Natural killer cell (primary cell): ENCODE measurements around the gene ZNF678. TPM values are rescaled to one million over a fixed set of nuclear protein-coding genes. Genes with fewer than 3 reads are reported as not detected.
"Not testable (repeated sequence)": the region's sequence is repeated elsewhere in the genome, so short reads cannot be mapped to it uniquely, and the experiment has no call there.

Experiments used
- ATAC-seq, 3 donors: fragments of 150-1000 bp in 2 of 3; fragments of 200-7000 bp in 1 of 3; cut with Tn5 transposase; 1 replicate in 1 of 3; 2 replicates in 2 of 3; pipeline ENCODE4 v1.10.0; 2021; ENCODE audit warnings: mild to moderate bottlenecking in 2 of 3, moderate library complexity in 2 of 3
- DNase-seq, 2 donors: peaks; one replicate each; pipeline versions ENCODE4 v3.0.0 to v3.0.0-alpha.2; 2013 to 2021; ENCODE audit warnings: mixed read lengths in 1 of 2
- H3K27ac ChIP-seq: one replicate; pipeline ENCODE4 v1.5.1; 2013; ENCODE audit warnings: mild to moderate bottlenecking, low read length
- H3K27me3 ChIP-seq: one replicate; pipeline ENCODE4 v1.6.1; 2013; ENCODE audit warnings: low read length; ENCODE audit not compliant: control insufficient read depth, insufficient read depth
- H3K36me3 ChIP-seq: one replicate; pipeline ENCODE4 v1.6.1; 2013; ENCODE audit warnings: low read length; ENCODE audit not compliant: control insufficient read depth, insufficient read depth
- H3K4me1 ChIP-seq: one replicate; pipeline ENCODE4 v1.6.1; 2013; ENCODE audit warnings: low read length; ENCODE audit not compliant: control insufficient read depth, insufficient read depth
- H3K4me3 ChIP-seq: one replicate; pipeline ENCODE4 v1.5.1; 2013; ENCODE audit warnings: low read length
- H3K9me3 ChIP-seq: one replicate; pipeline ENCODE4 v1.6.1; 2013; ENCODE audit warnings: low read length; ENCODE audit not compliant: control insufficient read depth, insufficient read depth
- H3K27ac Mint-ChIP-seq, 2 donors: one replicate each; pipeline ENCODE4 v1.8.0; 2022; ENCODE audit warnings: mild to moderate bottlenecking in 2 of 2, mixed read lengths in 2 of 2, moderate library complexity in 1 of 2
- H3K27me3 Mint-ChIP-seq, 2 donors: one replicate each; pipeline ENCODE4 v1.8.0; 2022; ENCODE audit warnings: low read depth in 2 of 2, mixed read lengths in 2 of 2
- H3K36me3 Mint-ChIP-seq: one replicate; pipeline ENCODE4 v1.8.0; 2022; ENCODE audit warnings: mixed read lengths
- H3K4me1 Mint-ChIP-seq, 2 donors: one replicate each; pipeline ENCODE4 v1.8.0; 2022; ENCODE audit warnings: mixed read lengths in 2 of 2
- H3K4me3 Mint-ChIP-seq: one replicate; pipeline ENCODE4 v1.8.0; 2022; ENCODE audit warnings: mild to moderate bottlenecking, moderate library complexity, mixed read lengths
- H3K9me3 Mint-ChIP-seq, 2 donors: one replicate each; pipeline ENCODE4 v1.8.0; 2022; ENCODE audit warnings: mixed read lengths in 2 of 2
- CTCF ChIP-seq: fragments of 200-600 bp; IDR thresholded peaks from one replicate; pipeline ENCODE4 v1.8.0; 2022; ENCODE audit warnings: antibody characterized with exemption
- WGBS: methylation state at CpG from one replicate; pipeline ENCODE4 v1.1.7; 2013; ENCODE audit warnings: missing lambda C conversion rate; ENCODE audit not compliant: insufficient coverage; 5-methylcytosine and 5-hydroxymethylcytosine counted together
- intact Hi-C: fragments of 100-400 bp; cut with micrococcal nuclease; formaldehyde crosslinking; loops from one replicate; pipeline ENCODE4 v1.14.2; 2022
- total RNA-seq, 4 donors: library from RNA; stranded (reverse); fragments of 120-200 nt in 1 of 4; gene quantifications; one replicate each; pipeline versions ENCODE4 v1.2.3 to v1.2.4, GENCODE V29; 2013 to 2022

The ZNF678 gene
- total RNA-seq, 3 donors from 2014 or later (not counting 1 experiment from before 2014, with no cell fraction given): 9.7 to 14.0 (median 10.7) TPM

GRCh38 chr1:227548119-227548397, 15.3 kb upstream of the ZNF678 start:
- H3K27ac Mint-ChIP-seq: no peak overlapping the region
- intact Hi-C loops: no loop called here
- no peak for TF ChIP-seq CTCF
- H3K27me3 ChIP-seq: no peaks in the 10 kb centered on the region
- H3K4me1 ChIP-seq: peaks cover 4% of the 10 kb centered on the region
- DNase-seq: no peak
- H3K9me3 ChIP-seq: no peaks in the 10 kb centered on the region
- peaks cover 15 to 22% of the 10 kb centered on the region in 2 donors for H3K27me3 Mint-ChIP-seq
- no peak overlapping the region for H3K4me3 Mint-ChIP-seq
- peaks cover 14% of the 10 kb centered on the region for H3K36me3 Mint-ChIP-seq
- no peak overlapping the region for H3K27ac ChIP-seq
- H3K9me3 Mint-ChIP-seq: peaks cover 9 to 10% of the 10 kb centered on the region in 2 donors
- H3K4me1 Mint-ChIP-seq: peaks cover 0 to 3% of the 10 kb centered on the region in 2 donors
- ATAC-seq: peak in 1 of 3 donors; percentile 35
- no peak overlapping the region for H3K4me3 ChIP-seq
- no peaks in the 10 kb centered on the region for H3K36me3 ChIP-seq

GRCh38 chr1:227548448-227548847, 14.9 kb upstream of the ZNF678 start:
- TF ChIP-seq CTCF: no peak
- Histone ChIP-seq H3K9me3 (no peaks in the 10 kb centered on the region), H3K4me3 (no peak overlapping the region), H3K27ac (no peak overlapping the region), H3K4me1 (peaks cover under 1% of the 10 kb centered on the region), H3K36me3 (no peaks in the 10 kb centered on the region), H3K27me3 (no peaks in the 10 kb centered on the region)
- ATAC-seq: no peak
- no peak for DNase-seq
- Mint-ChIP-seq H3K27me3 (peaks cover 16 to 22% of the 10 kb centered on the region in 2 donors), H3K9me3 (peaks cover 9 to 10% of the 10 kb centered on the region in 2 donors), H3K4me1 (no peaks in the 10 kb centered on the region), H3K27ac (no peak overlapping the region), H3K4me3 (no peak overlapping the region), H3K36me3 (peaks cover 14% of the 10 kb centered on the region)
- intact Hi-C loops: no loop called here
- 33% methylated on average over 2 of the region's 3 CpGs for whole genome bisulfite sequencing

- WGBS: 83% methylated on average over 2 of the region's 2 CpGs
- peaks cover 16 to 27% of the 10 kb centered on the region in 2 donors for H3K27me3 Mint-ChIP-seq
- H3K27ac ChIP-seq: no peak overlapping the region
- intact Hi-C loops: no loop called here
- peaks cover 9 to 10% of the 10 kb centered on the region in 2 donors for H3K9me3 Mint-ChIP-seq
- no peak for DNase-seq
- no peak overlapping the region for H3K4me3 Mint-ChIP-seq
- H3K27ac Mint-ChIP-seq: no peak overlapping the region
- peaks cover 14% of the 10 kb centered on the region for H3K36me3 Mint-ChIP-seq
- no peak for ATAC-seq
- TF ChIP-seq CTCF: no peak
- H3K4me1 ChIP-seq: no peaks in the 10 kb centered on the region
- H3K9me3 ChIP-seq: no peaks in the 10 kb centered on the region
- no peaks in the 10 kb centered on the region for H3K27me3 ChIP-seq
- no peaks in the 10 kb centered on the region for H3K36me3 ChIP-seq
- H3K4me1 Mint-ChIP-seq: no peaks in the 10 kb centered on the region
- no peak overlapping the region for H3K4me3 ChIP-seq
Measured at GRCh38 chr1:227549892-227550291, 13.5 kb upstream of the ZNF678 start.

GRCh38 chr1:227551881-227552280, 11.5 kb upstream of the ZNF678 start:
- ATAC-seq, H3K27ac Mint-ChIP-seq, H3K4me3 Mint-ChIP-seq, H3K27me3 ChIP-seq, H3K27ac ChIP-seq, H3K9me3 Mint-ChIP-seq, intact Hi-C loops, H3K36me3 ChIP-seq, DNase-seq, H3K9me3 ChIP-seq, H3K4me1 Mint-ChIP-seq, H3K4me3 ChIP-seq, H3K4me1 ChIP-seq: not testable (repeated sequence)
- H3K27me3 Mint-ChIP-seq: peaks cover 16 to 27% of the 10 kb centered on the region in 2 donors
- H3K36me3 Mint-ChIP-seq: peaks cover 14% of the 10 kb centered on the region
- 100% methylated on average over 1 of the region's 1 CpG for WGBS
